ENCODE data around the gene PDE2A. TPM values are rescaled to one million over a fixed set of nuclear protein-coding genes. Genes with fewer than 3 reads are reported as not detected.

The PDE2A gene
- total RNA-seq, 1 experiment from 2014 or later, result 0.74 TPM

DNA sequence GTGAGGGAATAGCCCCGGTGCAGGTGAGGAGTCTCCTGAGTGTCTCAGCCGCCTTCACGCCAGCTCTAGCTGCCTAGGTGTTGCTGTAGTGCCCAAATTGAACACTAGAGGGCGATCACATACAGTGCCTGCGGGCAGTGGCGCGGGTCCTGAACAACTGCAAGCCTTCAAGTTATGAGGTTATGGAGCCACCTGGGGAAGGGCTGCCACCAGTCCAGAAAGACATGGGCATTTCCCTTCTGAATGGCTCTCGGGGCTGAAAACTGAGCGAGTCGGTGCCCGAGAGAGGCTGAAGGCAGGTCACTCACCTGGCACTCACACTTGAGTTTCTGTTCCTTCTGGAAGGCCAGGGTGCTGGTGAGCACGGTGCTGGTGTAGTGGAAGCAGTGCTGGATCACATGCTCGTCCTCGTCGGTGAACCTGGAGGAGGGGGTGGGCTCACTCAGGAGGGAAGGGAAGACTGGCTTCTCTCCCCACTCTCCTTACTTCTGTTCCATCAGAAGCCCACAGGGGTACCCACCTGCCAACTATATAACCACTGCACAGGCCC is 88.4 kb downstream of the PDE2A start:
- Histone ChIP-seq H3K27ac (ENCODE audit: low read length) (no peak overlapping the region), H3K9me3 (ENCODE audit: control insufficient read depth, insufficient read depth, low read depth, low read length) (no peaks in the 10 kb centered on the region), H3K4me1 (ENCODE audit: control insufficient read depth, insufficient read depth, low read length) (no peaks in the 10 kb centered on the region), H3K36me3 (ENCODE audit: control insufficient read depth, insufficient read depth, low read length) (no peaks in the 10 kb centered on the region), H3K4me3 (ENCODE audit: low read depth in 2 of 2, low read length in 2 of 2) (peak overlapping the region in 1 of 2 experiments; percentile 3; a peak in 1 of 4 replicates), H3K27me3 (ENCODE audit: control insufficient read depth, insufficient read depth, low read length) (peaks cover 12% of the 10 kb centered on the region)
- in situ Hi-C loops (cut with HindIII; ENCODE audit: low pct_unique_long_range_greater_than_20kb, low sequenced_read_pairs), result no loop called here
- ChIA-PET CTCF (interaction anchor here (0.6 to 2.4 kb wide), 6 partner anchors 38 to 167 kb away, joined by 3 to 15 read pairs (median 6); no protein-coding TSS in a partner anchor), POLR2A (no interaction called here)
- TF ChIP-seq, protein P1, sequence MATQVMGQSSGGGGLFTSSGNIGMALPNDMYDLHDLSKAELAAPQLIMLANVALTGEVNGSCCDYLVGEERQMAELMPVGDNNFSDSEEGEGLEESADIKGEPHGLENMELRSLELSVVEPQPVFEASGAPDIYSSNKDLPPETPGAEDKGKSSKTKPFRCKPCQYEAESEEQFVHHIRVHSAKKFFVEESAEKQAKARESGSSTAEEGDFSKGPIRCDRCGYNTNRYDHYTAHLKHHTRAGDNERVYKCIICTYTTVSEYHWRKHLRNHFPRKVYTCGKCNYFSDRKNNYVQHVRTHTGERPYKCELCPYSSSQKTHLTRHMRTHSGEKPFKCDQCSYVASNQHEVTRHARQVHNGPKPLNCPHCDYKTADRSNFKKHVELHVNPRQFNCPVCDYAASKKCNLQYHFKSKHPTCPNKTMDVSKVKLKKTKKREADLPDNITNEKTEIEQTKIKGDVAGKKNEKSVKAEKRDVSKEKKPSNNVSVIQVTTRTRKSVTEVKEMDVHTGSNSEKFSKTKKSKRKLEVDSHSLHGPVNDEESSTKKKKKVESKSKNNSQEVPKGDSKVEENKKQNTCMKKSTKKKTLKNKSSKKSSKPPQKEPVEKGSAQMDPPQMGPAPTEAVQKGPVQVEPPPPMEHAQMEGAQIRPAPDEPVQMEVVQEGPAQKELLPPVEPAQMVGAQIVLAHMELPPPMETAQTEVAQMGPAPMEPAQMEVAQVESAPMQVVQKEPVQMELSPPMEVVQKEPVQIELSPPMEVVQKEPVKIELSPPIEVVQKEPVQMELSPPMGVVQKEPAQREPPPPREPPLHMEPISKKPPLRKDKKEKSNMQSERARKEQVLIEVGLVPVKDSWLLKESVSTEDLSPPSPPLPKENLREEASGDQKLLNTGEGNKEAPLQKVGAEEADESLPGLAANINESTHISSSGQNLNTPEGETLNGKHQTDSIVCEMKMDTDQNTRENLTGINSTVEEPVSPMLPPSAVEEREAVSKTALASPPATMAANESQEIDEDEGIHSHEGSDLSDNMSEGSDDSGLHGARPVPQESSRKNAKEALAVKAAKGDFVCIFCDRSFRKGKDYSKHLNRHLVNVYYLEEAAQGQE (IDR thresholded peaks at IDR 0.05; ENCODE audit: insufficient read depth in 1 of 2, low read depth in 2 of 2, low read length in 1 of 2), result no peak
- TF ChIP-seq, protein P2, sequence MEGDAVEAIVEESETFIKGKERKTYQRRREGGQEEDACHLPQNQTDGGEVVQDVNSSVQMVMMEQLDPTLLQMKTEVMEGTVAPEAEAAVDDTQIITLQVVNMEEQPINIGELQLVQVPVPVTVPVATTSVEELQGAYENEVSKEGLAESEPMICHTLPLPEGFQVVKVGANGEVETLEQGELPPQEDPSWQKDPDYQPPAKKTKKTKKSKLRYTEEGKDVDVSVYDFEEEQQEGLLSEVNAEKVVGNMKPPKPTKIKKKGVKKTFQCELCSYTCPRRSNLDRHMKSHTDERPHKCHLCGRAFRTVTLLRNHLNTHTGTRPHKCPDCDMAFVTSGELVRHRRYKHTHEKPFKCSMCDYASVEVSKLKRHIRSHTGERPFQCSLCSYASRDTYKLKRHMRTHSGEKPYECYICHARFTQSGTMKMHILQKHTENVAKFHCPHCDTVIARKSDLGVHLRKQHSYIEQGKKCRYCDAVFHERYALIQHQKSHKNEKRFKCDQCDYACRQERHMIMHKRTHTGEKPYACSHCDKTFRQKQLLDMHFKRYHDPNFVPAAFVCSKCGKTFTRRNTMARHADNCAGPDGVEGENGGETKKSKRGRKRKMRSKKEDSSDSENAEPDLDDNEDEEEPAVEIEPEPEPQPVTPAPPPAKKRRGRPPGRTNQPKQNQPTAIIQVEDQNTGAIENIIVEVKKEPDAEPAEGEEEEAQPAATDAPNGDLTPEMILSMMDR (IDR thresholded peaks at IDR 0.05), result peak; percentile 99
- peak; percentile 81 for ATAC-seq
- intact Hi-C loops (cut with micrococcal nuclease; ENCODE audit: unreplicated experiment), result loop anchor here (2.0 to 5.0 kb wide), 3 partner anchors 57 to 104 kb away; no protein-coding TSS in a partner anchor
- BruUV-seq (replicated peaks), result no TSS peak
- no peak for DNase-seq (ENCODE audit: low read depth, low spot score)

DNA sequence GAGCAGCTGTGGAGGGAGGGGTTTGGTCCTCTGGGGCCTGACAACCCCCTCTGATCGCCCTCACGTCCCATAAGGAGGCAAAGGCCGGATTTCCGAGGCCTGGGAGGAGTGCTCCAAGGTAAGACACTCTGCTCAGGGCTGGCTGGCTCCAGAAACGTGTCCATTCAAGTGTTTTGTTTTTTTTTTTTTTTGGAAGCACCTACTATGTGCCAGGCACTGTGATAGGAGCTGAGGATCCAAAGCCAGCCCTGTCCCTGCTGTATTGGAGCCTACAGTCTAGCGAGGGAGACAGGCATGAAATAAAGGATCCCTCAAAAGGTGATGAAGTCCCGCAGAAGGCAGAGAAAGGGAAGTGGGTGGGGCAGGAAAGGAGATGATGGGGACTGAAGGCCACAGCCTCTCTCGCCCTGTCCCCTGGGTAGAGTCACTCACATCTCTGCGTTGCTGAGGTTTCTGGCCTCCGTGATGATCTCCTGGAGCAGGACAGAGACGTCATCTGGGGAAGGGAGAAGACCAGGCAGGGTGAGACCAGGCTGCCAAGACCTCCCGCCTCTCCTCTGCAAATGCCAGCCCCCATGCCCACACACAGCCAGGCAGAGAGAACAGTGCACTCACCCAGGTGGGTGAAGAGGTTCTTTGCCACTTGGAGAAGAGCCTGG is 89.2 kb downstream of the PDE2A start:
- H3K27me3 ChIP-seq (ENCODE audit: control insufficient read depth, insufficient read depth, low read length), result peaks cover 9% of the 10 kb centered on the region
- ChIA-PET POLR2A (interaction anchor here (0.6 kb wide), 1 partner anchor 283 kb away, joined by 3 read pairs; no protein-coding TSS in a partner anchor), CTCF (interaction anchor here (0.6 to 2.3 kb wide), 5 partner anchors 60 to 167 kb away, joined by 3 to 15 read pairs (median 4); no protein-coding TSS in a partner anchor)
- H3K4me1 ChIP-seq (ENCODE audit: control insufficient read depth, insufficient read depth, low read length), result no peaks in the 10 kb centered on the region
- H3K27ac ChIP-seq (ENCODE audit: low read length), result no peak overlapping the region
- H3K36me3 ChIP-seq (ENCODE audit: control insufficient read depth, insufficient read depth, low read length), result no peaks in the 10 kb centered on the region
- BruUV-seq (replicated peaks), result no TSS peak
- in situ Hi-C loops (cut with HindIII; ENCODE audit: low pct_unique_long_range_greater_than_20kb, low sequenced_read_pairs) (no loop called here), intact Hi-C loops (cut with micrococcal nuclease; ENCODE audit: unreplicated experiment) (loop anchor here (2.0 to 5.0 kb wide), 3 partner anchors 58 to 103 kb away; no protein-coding TSS in a partner anchor)
- ATAC-seq, result peak; percentile 3; the same call in 1 of the 2 replicates
- H3K9me3 ChIP-seq (ENCODE audit: control insufficient read depth, insufficient read depth, low read depth, low read length), result no peaks in the 10 kb centered on the region
- no peak overlapping the region for H3K4me3 ChIP-seq (ENCODE audit: low read depth in 2 of 2, low read length in 2 of 2)
- no peak for TF ChIP-seq POLR2AphosphoS5 (IDR thresholded peaks at IDR 0.05; ENCODE audit: low read depth, low read length)
- TF ChIP-seq, protein P1 (IDR thresholded peaks at IDR 0.05; ENCODE audit: insufficient read depth in 1 of 2, low read depth in 2 of 2, low read length in 1 of 2), result no peak
- TF ChIP-seq, protein P2 (IDR thresholded peaks at IDR 0.05), result no peak
- TF ChIP-seq SIN3A (IDR thresholded peaks at IDR 0.05; ENCODE audit: borderline replicate concordance, insufficient read depth, low read depth, low read length), result no peak
- DNase-seq (ENCODE audit: low read depth, low spot score), result no peak

All from Panc1 (cell line).